ENCODE measurements around the gene ERVFRD-1.

ERVFRD-1 gene

DNA sequence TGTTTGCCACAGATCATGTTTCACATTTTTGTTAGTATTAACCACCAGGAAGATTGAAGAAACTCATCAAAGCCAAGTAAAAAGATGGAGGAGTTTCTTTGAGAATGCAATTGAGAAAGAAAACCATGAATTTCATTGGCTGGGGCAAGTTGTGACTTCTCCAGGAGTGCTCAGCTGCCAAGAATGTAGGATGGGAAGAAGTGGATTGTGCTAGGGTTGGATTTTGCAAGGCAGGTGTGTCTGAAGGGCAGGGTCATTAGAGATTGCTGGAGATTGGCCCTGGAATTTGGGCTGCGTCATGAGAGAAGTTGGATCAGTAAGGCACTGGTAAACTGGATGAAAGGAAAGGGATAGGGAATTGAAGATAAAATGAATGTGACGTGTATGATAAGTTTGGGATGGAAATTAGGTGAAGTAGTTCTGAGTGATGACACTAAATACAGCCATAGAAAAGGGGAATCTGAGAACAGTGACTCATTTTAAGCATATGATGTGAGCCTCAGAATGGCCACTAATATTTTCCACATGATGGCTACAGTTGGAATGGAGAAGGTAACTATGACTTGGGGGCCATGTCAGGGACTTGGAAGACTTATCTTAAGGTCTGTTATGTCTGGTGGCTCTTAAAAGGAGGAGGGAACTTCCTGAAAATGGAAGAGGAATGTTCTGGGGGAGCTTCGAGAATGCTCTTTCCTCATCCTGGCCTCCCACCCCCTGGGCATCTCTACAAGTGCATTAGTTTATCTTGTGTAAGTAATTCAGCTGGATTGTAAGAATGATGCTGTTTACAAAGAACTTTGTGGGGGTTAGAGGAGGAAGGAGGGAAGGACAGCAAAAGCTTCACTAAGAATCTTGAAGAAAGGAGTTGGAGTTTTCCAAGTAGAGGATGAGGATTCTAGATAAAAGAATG lies 27.8 kb upstream of the ERVFRD-1 start:
- DNase-seq (ENCODE audit: low read depth): peak; percentile 35
- TF ChIP-seq, protein P1, sequence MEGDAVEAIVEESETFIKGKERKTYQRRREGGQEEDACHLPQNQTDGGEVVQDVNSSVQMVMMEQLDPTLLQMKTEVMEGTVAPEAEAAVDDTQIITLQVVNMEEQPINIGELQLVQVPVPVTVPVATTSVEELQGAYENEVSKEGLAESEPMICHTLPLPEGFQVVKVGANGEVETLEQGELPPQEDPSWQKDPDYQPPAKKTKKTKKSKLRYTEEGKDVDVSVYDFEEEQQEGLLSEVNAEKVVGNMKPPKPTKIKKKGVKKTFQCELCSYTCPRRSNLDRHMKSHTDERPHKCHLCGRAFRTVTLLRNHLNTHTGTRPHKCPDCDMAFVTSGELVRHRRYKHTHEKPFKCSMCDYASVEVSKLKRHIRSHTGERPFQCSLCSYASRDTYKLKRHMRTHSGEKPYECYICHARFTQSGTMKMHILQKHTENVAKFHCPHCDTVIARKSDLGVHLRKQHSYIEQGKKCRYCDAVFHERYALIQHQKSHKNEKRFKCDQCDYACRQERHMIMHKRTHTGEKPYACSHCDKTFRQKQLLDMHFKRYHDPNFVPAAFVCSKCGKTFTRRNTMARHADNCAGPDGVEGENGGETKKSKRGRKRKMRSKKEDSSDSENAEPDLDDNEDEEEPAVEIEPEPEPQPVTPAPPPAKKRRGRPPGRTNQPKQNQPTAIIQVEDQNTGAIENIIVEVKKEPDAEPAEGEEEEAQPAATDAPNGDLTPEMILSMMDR (IDR thresholded peaks at IDR 0.05; ENCODE audit: low read length, missing control alignments): no peak
- H3K4me3 ChIP-seq (replicated peaks; ENCODE audit: low read depth, low read length): no peak overlapping the region

DNA sequence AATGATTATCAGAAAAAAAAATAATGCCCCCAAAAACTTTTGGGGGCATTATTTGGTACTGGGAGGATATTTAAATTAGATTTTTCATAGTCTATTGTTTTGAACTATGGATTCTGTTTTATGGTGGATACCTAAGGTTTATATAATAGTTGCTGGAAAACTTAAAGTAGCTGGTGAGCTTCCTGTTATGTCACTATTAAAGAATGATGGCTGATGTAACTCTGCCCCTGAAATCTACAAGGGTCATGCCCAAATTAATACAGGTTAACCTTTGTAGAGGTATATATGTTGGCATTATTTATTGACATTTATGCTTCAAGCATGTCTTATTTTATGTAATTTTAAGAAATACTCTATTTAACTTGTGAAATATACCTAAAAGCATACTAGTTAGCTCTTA lies 25.3 kb upstream of the ERVFRD-1 start:
- DNase-seq (ENCODE audit: low read depth): no peak
- no peak overlapping the region for H3K4me3 ChIP-seq (replicated peaks; ENCODE audit: low read depth, low read length)
- TF ChIP-seq, protein P1 (IDR thresholded peaks at IDR 0.05; ENCODE audit: low read length, missing control alignments): no peak

DNA sequence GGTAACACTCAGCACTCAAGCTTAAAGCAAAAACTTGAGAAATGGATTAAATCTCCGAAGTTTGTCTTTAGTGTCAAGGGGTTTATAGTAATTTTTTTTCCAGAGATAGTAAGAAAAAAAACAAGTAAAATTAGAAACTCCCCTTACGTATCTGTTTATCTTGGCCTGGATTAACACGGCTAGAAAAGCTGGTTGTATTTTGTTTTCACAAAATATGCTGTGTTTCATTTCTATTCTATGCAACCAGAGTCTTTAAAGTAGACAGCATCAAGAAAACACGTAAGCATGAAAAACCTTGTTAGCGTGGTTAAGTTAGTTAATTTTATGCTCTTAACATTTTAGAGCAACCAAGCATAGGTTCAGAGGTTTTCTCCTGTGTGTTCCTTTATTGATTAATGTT lies 21.8 kb upstream of the ERVFRD-1 start:
- no peak overlapping the region for H3K4me3 ChIP-seq (replicated peaks; ENCODE audit: low read depth, low read length)
- TF ChIP-seq, protein P1 (IDR thresholded peaks at IDR 0.05; ENCODE audit: low read length, missing control alignments): no peak
- DNase-seq (ENCODE audit: low read depth): no peak

DNA sequence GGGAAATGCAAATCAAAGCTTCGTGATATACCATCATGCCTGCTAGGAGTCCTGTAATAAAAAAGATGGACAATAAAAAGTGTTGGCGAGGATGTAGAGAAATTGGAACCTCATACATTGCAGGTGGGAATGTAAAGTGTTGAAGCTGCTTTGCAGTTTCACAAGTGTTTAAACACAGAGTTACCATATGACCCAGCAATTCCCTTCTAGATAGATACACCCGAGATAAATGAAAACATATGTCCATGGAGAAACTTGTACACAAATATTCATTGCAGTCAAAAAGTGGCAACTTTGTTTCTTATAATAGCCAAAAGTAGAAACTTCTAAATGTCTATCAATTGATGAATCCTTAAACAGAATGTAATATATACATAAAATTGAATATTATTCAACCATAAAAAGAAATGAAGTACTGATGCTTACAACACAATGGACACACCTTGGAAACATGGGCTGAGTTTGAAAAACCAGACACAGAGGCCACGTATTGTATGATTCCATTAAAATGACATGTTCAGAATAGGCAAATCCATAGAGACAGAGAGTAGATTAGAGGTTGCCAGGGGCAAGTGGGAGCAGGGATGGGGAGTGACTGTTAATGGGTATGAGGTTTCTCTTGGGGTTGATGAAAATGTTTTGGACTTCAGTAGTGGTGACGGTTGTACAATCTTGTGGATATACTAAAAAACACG lies 20.8 kb upstream of the ERVFRD-1 start:
- DNase-seq (ENCODE audit: low read depth): no peak
- no peak overlapping the region for H3K4me3 ChIP-seq (replicated peaks; ENCODE audit: low read depth, low read length)
- TF ChIP-seq, protein P1 (IDR thresholded peaks at IDR 0.05; ENCODE audit: low read length, missing control alignments): no peak

DNA sequence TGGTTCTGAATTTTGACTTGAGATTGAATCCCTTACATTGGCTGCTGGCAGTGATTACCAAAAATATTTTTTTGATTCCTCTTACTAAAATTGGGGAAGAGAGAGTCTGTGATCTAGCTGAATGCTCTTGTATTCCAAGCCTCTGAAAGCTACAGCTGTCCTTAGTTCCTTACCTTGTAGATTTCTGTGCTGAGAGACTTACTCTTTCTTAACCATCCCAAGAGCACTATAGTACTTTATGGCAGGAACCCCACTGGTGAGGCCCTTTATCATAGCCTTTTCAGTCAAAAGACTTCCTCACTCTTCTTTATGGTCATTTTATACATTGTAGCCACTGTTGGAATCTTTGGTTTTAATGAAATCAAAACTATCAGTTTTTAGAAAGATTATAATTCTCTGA lies 19.1 kb upstream of the ERVFRD-1 start:
- no peak for DNase-seq (ENCODE audit: low read depth)
- TF ChIP-seq, protein P1 (IDR thresholded peaks at IDR 0.05; ENCODE audit: low read length, missing control alignments): no peak
- no peak overlapping the region for H3K4me3 ChIP-seq (replicated peaks; ENCODE audit: low read depth, low read length)

DNA sequence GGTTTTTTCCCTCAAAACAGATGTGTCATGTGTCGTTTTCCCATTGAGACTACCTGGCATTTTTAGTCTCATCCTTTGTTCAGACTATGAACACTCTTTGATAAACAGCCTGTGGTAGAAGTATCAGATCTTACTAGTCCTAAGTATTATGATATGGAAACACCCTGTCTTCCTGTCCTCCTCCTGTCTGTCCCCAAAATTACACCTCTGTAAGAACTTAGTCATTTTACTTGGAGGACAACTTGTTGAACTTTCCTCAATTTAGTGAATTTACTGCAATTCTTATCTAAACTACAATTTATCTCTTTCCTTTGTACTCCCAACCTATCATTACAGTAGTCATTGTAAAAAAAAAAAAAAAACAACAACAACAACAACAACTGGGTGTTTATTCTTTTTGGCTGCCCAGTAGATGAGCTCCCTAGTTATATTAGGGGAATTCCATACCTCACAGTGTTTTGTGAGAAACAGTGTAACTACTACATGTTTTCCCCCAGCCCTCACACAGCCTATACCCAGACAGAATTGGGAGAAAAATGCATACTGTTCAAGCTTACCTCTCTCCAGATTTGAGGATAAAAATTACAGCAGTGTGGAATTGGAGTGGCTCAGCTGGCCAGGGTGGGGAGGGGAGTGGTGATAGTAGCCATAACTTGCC lies 18.5 kb upstream of the ERVFRD-1 start:
- TF ChIP-seq, protein P1 (IDR thresholded peaks at IDR 0.05; ENCODE audit: low read length, missing control alignments): no peak
- DNase-seq (ENCODE audit: low read depth): no peak
- H3K4me3 ChIP-seq (replicated peaks; ENCODE audit: low read depth, low read length): no peak overlapping the region
